Hepatic stellate cell (primary cell): ENCODE results near the gene ATP5ME.

Source experiments
- DNase-seq: peaks from one replicate; pipeline ENCODE4 v3.0.0; 2011; ENCODE audit warnings: low spot score

ATP5ME gene

GRCh38 chr4:633976-634598, 40.0 kb downstream of the ATP5ME start:
- no peak for DNase-seq

- no peak for DNase-seq
Measured at GRCh38 chr4:633406-633805, 40.7 kb downstream of the ATP5ME start.

- DNase-seq = no peak
Measured at GRCh38 chr4:632926-633325, 41.1 kb downstream of the ATP5ME start.

- DNase-seq = no peak
Measured at GRCh38 chr4:632196-632790, 41.8 kb downstream of the ATP5ME start.

- no peak for DNase-seq
Measured at GRCh38 chr4:630656-631055, 43.4 kb downstream of the ATP5ME start.

GRCh38 chr4:629915-630641, 44.0 kb downstream of the ATP5ME start:
- DNase-seq = no peak

- DNase-seq = no peak
Measured at GRCh38 chr4:629636-629914, 44.5 kb downstream of the ATP5ME start.

- no peak for DNase-seq
Measured at GRCh38 chr4:628821-629635, 45.0 kb downstream of the ATP5ME start.

- no peak for DNase-seq
Measured at GRCh38 chr4:628311-628741, 45.8 kb downstream of the ATP5ME start.

GRCh38 chr4:627347-628125, 46.5 kb downstream of the ATP5ME start:
- DNase-seq = no peak

- DNase-seq = no peak
Measured at GRCh38 chr4:626201-627091, 47.6 kb downstream of the ATP5ME start.

- no peak for DNase-seq
Measured at GRCh38 chr4:625631-626161, 48.4 kb downstream of the ATP5ME start.

GRCh38 chr4:624705-625590, 49.1 kb downstream of the ATP5ME start, which contains the start of gene PDE6B:
TSS of gene PDE6B (plus strand) at chr4:625573. CDS start at chr4:625627, 54 bp downstream.
- no peak for DNase-seq

GRCh38 chr4:623914-624566, 50.0 kb downstream of the ATP5ME start:
- no peak for DNase-seq

GRCh38 chr4:622996-623913, 50.8 kb downstream of the ATP5ME start:
- no peak for DNase-seq
